ENCODE measurements around the gene SS18L1.
"Not testable (repeated sequence)": the region's sequence is repeated elsewhere in the genome, so short reads cannot be mapped to it uniquely, and the experiment has no call there.

Gene SS18L1

GRCh38 chr20:62143081-62143956 is at the start of gene SS18L1, which contains the start of gene PSMA7:
Gene SS18L1, plus strand, starts transcription at chr20:62143769. Its CDS starts 52 bp downstream, at chr20:62143821.
Gene PSMA7, minus strand, starts transcription at chr20:62143394. Its CDS starts 91 bp downstream, at chr20:62143303.
- peak; percentile 71 for DNase-seq (ENCODE audit: low read depth, low spot score)

GRCh38 chr20:62096421-62097380 is 46.9 kb upstream of the SS18L1 start:
- no peak for DNase-seq (ENCODE audit: low read depth, low spot score)

GRCh38 chr20:62097881-62098407 is 45.6 kb upstream of the SS18L1 start:
- DNase-seq (ENCODE audit: low read depth, low spot score) = no peak

GRCh38 chr20:62101078-62101477 is 42.5 kb upstream of the SS18L1 start:
- no peak for DNase-seq (ENCODE audit: low read depth, low spot score)

GRCh38 chr20:62103508-62104233 is 39.9 kb upstream of the SS18L1 start:
- no peak for DNase-seq (ENCODE audit: low read depth, low spot score)

GRCh38 chr20:62104234-62104789 is 39.3 kb upstream of the SS18L1 start:
- no peak for DNase-seq (ENCODE audit: low read depth, low spot score)

- DNase-seq (ENCODE audit: low read depth, low spot score) = no peak
These were observed 38.7 kb upstream of the SS18L1 start for GRCh38 chr20:62104791-62105345.

GRCh38 chr20:62105592-62105991 is 38.0 kb upstream of the SS18L1 start:
- DNase-seq (ENCODE audit: low read depth, low spot score) = no peak

- DNase-seq (ENCODE audit: low read depth, low spot score) = no peak
These were observed 32.4 kb upstream of the SS18L1 start for GRCh38 chr20:62111148-62111547.

GRCh38 chr20:62112368-62112767 is 31.2 kb upstream of the SS18L1 start:
- DNase-seq (ENCODE audit: low read depth, low spot score) = no peak

- no peak for DNase-seq (ENCODE audit: low read depth, low spot score)
These were observed 28.7 kb upstream of the SS18L1 start for GRCh38 chr20:62114894-62115293.

- not testable (repeated sequence) for DNase-seq (ENCODE audit: low read depth, low spot score)
These were observed 27.7 kb upstream of the SS18L1 start for GRCh38 chr20:62115800-62116407.

- no peak for DNase-seq (ENCODE audit: low read depth, low spot score)
These were observed 26.8 kb upstream of the SS18L1 start for GRCh38 chr20:62116558-62117361.

- no peak for DNase-seq (ENCODE audit: low read depth, low spot score)
These were observed 26.3 kb upstream of the SS18L1 start for GRCh38 chr20:62117362-62117646.

- DNase-seq (ENCODE audit: low read depth, low spot score) = no peak
These were observed 25.9 kb upstream of the SS18L1 start for GRCh38 chr20:62117658-62118057.

GRCh38 chr20:62118113-62119043 is 25.2 kb upstream of the SS18L1 start:
- DNase-seq (ENCODE audit: low read depth, low spot score) = no peak

- DNase-seq (ENCODE audit: low read depth, low spot score) = no peak
These were observed 24.5 kb upstream of the SS18L1 start for GRCh38 chr20:62119115-62119514.

GRCh38 chr20:62119591-62120364 is 23.8 kb upstream of the SS18L1 start:
- no peak for DNase-seq (ENCODE audit: low read depth, low spot score)

Data from activated naive CD8-positive, alpha-beta T cell treated with anti-CD3 and anti-CD28 coated beads, Interleukin-2, amount 50 U/mL, for 16 hours (primary cell).